ENCODE measurements around the gene GOLGB1.

DNA sequence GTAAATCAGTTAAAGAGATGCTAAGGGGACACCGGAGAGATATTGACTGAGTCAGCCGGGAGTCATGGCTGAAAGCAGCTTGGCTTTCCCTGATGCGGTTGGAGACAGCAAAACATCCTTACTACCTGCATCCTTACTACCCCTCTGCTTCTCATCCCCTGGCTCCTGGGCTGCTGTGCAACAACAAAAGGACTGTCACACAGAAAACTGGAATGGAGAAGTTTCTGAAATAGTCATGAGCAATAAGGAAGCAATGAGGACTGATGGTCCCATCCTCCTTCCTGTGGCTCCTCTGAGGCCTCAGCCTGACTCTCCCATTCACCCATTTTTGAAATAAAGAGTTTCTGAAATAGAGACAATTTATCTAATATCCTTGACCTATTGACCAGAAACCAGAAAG, 90.0 kb downstream of the GOLGB1 start:
- TF ChIP-seq ZZZ3 (IDR thresholded peaks at IDR 0.05; ENCODE audit: control insufficient read depth, insufficient read length, low read depth) (no peak), POLR2AphosphoS5 (IDR thresholded peaks at IDR 0.05; ENCODE audit: low read length) (no peak), EP300 (IDR thresholded peaks at IDR 0.05; ENCODE audit: borderline replicate concordance in 1 of 2, control insufficient read depth in 1 of 2, low read depth in 2 of 2, low read length in 2 of 2) (no peak), CREM (IDR thresholded peaks at IDR 0.05; ENCODE audit: low read depth) (no peak), KAT2A (conservative IDR thresholded peaks at IDR 0.05; ENCODE audit: control insufficient read depth, low read depth, low read length) (no peak)

All from GM12878 (cell line).